GM19193 (cell line): ENCODE data around the gene MYO1F.

Experiments used
- POLR2A ChIP-seq: IDR thresholded peaks from 4 replicates; pipeline ENCODE4 v1.6.1; 2011; ENCODE audit not compliant: insufficient read depth, insufficient read length; ENCODE audit errors: extremely low read depth

MYO1F gene

DNA sequence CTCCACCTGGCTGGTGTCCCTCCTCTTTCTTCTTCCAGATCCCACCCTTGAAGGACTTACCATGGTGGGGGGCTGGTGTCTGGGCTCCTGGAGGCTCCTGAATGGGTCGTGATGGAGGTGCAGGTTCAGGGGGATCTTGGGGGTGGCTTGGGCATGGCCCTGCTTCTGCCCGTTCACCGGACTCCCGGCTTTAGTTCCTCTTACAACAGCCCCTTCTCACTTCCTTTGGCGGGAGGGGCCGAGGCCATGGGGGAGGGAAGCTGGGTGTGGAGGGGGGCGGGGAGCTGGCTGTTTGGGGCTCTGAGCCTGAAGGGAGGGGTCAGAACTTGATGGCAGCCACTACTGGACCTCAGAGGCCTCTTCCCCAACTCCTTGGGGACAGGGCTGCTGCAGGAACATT is at the start of gene MYO1F:
Gene MYO1F (minus strand): TSS at position 196 of the 400 bp plus-strand sequence. CDS start 133 bp downstream, at position 63.
- TF ChIP-seq POLR2A = no peak

DNA sequence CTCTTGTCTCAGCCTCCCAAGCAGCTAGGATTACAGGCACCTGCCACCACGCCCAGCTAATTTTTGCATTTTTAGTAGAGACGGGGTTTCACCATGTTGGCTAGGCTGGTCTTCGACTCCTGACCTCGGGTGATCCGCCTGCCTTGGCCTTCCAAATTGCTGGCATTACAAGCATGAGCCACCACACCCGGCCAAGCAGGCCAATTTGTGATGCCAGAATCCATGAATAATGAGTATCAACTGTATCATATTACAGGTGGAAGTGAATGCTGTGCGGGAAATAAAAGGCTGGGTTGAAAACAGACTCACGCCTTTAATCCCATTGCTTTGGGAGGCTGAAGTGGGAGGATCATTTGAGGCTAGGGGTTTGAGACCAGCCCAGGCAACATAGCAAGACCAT is 49.6 kb upstream of the MYO1F start:
- TF ChIP-seq POLR2A = no peak

GRCh38 chr19:8618751-8619150 is 41.5 kb upstream of the MYO1F start:
- no peak for TF ChIP-seq POLR2A

DNA sequence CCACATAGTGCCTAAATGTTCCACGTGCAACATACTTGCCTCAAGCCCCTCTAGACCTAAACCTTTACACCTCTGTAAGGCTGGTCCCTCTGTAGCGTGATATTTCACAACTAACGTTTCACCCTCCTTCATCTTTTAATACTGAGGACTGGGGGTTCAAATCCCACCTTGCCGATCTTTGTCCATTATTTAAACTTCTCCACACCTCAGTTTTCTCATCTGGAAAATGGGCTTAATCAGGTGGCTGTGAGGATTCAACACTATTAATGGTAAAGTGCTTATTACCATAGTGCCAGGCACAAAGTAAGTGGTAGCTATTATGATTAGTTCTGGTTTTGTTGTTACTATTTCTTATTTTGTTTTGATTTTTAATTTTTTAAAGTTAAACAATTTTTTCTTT is 40.7 kb upstream of the MYO1F start:
- no peak for TF ChIP-seq POLR2A

DNA sequence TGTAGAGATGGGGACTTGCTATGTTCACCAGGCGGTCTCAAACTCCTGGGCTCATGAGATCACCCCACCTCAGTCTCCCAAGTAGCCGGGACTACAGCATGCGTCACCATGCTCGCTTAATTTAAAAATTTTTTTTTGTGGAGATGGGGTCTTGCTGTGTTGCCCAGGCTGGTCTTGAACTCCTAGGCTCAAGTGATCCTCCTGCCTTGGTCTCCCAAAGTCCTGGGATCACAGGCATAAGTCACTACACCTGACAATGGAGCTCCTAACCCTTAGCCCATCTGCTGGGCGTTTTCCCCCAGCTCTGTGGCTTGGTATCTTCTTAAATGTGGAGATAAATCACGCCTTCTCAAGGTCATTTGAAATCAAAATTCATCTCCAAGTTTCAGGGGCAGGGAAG is 39.6 kb upstream of the MYO1F start:
- TF ChIP-seq POLR2A = no peak

- no peak for TF ChIP-seq POLR2A
These were observed 38.8 kb upstream of the MYO1F start for GRCh38 chr19:8615813-8616596.

- no peak for TF ChIP-seq POLR2A
These were observed 37.8 kb upstream of the MYO1F start for GRCh38 chr19:8615024-8615423.

DNA sequence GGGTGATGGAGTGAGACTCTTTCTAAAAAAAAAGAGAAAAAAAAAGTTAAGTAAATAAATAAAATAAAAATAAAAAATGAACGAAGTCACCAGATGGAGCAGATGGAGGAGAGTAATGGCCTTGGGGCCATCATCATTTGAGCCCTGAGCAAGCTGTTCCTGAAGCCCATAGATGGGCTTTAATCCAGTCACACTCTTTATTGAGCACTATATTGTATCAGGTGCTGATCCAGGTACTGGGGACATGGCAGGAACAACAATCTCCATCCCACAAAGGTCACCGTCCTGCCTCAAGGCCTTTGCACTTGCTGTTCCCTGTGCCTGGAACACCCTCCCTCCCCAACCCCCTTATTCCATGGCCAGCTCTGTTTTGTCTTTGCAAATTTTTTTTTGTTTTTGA is 37.2 kb upstream of the MYO1F start:
- no peak for TF ChIP-seq POLR2A

DNA sequence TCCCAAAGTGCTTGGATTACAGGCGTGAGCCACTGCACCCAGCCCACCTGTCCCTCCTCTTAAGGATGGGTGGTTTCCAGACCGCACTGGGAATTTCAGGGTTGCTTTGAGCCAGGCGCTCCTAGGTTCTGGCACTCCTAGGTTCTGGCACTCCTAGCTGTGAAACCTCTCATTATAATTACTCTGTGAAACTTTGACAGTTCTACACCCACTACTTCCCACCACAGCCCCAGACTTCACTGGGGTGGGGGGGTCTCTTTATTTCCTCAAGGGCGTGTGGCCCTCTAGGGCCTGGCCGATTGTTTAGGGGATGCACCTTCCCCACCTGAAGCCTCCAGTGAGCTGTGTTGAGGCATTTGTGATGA is 35.5 kb upstream of the MYO1F start:
- no peak for TF ChIP-seq POLR2A

DNA sequence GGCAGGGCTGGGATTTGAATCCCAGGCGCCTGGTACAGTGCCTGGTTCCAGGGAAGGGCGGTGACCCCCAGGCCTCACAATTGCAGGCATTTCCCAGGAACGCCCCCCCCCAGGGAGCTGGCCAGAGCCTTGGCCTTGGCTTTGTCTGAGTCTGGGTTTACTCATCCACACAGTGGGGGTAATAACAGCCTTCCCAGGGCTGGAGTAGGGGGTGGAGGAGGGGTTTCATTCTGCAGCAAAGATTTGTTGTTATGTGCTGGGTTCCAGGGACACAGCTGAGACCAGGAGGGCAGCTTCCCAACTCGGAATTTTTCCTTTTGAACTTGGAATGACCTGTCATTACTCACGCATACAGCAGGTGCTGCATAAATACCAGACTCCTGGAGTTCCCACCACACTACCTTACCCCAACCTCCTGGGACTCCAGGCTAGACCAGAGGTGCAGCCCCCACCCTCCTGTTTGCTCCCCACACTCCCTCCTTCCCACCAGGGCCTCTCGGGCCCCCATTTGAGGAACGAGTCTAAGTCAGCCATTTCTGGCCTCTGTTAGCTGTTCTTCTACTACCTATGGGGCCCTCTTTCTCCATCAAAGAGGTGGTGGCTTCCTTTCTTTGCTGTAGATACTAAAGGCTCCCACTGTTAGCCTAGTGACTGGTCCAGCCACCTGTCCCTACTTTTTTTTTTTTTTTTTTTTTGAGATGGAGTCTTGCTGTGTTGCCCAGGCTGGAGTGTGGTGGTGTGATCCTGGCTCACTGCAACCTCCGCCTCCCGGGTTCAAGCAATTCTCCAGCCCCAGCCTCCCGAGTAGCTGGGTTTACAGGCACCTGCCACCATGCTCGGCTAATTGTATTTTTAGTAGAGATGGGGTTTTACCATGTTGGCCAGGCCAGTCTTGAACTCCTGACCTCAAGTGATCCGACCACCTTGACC is 34.9 kb upstream of the MYO1F start:
- TF ChIP-seq POLR2A = no peak

DNA sequence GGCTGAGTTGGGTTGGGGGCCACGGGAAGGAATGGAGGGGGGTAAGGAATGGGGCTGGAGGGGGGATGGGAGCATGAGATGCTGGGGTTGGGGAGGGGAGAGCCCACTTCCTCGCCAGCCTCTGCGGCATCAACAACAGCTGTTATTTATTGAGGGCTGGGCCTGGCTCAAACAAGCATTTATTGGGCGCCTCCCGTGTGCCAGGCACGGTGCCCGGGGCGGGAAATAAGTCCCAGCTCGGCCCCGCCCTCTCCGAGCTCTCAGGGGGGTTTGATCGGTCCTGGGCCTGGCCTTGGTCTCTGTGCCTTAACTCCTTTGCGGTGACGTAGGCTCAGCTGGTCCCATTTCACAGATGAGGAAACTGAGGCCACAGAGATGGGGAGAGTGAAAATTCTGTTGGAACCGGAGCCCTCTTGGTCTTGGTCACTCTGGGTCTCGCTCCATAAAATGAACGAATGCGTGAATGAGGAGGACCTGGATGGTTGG is 34.2 kb upstream of the MYO1F start:
- no peak for TF ChIP-seq POLR2A

- TF ChIP-seq POLR2A = no peak
These were observed 33.7 kb upstream of the MYO1F start for GRCh38 chr19:8610936-8611300.

- TF ChIP-seq POLR2A = no peak
These were observed 33.0 kb upstream of the MYO1F start, which contains the start of gene ADAMTS10 for GRCh38 chr19:8610041-8610935. Gene ADAMTS10 (minus strand): TSS chr19:8610715. CDS start chr19:8605710, 5,005 bp downstream.

DNA sequence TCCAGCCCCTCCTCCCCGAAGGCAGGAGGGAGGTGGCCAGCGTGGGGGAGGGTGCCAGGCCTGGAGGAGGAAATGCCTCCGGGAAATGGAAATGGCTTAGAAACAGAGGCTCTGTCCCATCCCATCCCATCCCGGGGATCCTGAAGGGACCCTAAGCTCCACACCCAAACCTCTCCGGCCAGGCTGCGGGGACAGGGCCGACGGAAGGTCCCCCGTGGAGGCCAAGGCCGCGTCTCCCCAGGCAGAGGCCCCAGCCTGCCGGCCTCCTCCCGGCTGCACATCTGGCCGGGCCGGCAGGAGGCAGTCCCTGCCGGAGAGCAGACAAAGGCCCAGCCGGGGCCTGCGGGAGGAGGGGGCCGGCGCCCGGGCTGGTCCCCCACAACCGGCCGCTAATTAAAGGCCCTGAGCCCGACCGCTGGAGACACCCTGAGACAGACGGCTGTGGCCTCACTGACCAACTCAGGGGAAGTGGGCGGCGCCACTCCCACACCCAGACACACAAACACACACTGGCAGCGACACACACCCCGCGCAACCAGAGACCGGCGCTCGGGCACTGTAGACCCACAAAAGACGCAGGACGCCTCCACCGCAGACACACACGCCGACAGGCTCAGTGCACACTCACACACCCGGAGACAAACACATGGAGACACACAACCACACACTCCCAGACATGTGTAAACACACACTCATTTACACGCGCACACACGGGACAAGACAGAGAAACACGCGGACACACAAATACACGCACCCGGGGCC is 32.2 kb upstream of the MYO1F start:
- TF ChIP-seq POLR2A = no peak
